Measurements from ENCODE around the gene PCSK1N.
"Not testable (repeated sequence)": the region's sequence is repeated elsewhere in the genome, so short reads cannot be mapped to it uniquely, and the experiment has no call there.

PCSK1N gene

GRCh38 chrX:48823053-48823452, 12.4 kb downstream of the PCSK1N start:
- DNase-seq (ENCODE audit: low spot score): no peak

- DNase-seq (ENCODE audit: low spot score): not testable (repeated sequence)
Measured at GRCh38 chrX:48819394-48819793, 16.0 kb downstream of the PCSK1N start.

- DNase-seq (ENCODE audit: low spot score): no peak
Measured at GRCh38 chrX:48818866-48819265, 16.5 kb downstream of the PCSK1N start.

- no peak for DNase-seq (ENCODE audit: low spot score)
Measured at GRCh38 chrX:48818098-48818497, 17.3 kb downstream of the PCSK1N start.

GRCh38 chrX:48816014-48816810, 19.2 kb downstream of the PCSK1N start:
- no peak for DNase-seq (ENCODE audit: low spot score)

GRCh38 chrX:48815266-48815665, 20.1 kb downstream of the PCSK1N start:
- no peak for DNase-seq (ENCODE audit: low spot score)

- DNase-seq (ENCODE audit: low spot score): no peak
Measured at GRCh38 chrX:48814722-48815121, 20.7 kb downstream of the PCSK1N start.

GRCh38 chrX:48813644-48814043, 21.8 kb downstream of the PCSK1N start:
- peak; percentile 18 for DNase-seq (ENCODE audit: low spot score)

GRCh38 chrX:48806081-48806480, 29.3 kb downstream of the PCSK1N start:
- no peak for DNase-seq (ENCODE audit: low spot score)

GRCh38 chrX:48802905-48803200, 32.6 kb downstream of the PCSK1N start:
- DNase-seq (ENCODE audit: low spot score): no peak

GRCh38 chrX:48802089-48802904, 33.1 kb downstream of the PCSK1N start:
- DNase-seq (ENCODE audit: low spot score): peak; percentile 35

- peak; percentile 99 for DNase-seq (ENCODE audit: low spot score)
Measured at GRCh38 chrX:48801280-48802088, 33.9 kb downstream of the PCSK1N start, which contains the start of gene HDAC6. Gene HDAC6, plus strand, starts transcription at chrX:48802067. Its CDS starts 626 bp downstream, at chrX:48802693.

- no peak for DNase-seq (ENCODE audit: low spot score)
Measured at GRCh38 chrX:48800574-48801279, 34.7 kb downstream of the PCSK1N start.

- no peak for DNase-seq (ENCODE audit: low spot score)
Measured at GRCh38 chrX:48798318-48798717, 37.1 kb downstream of the PCSK1N start.

- no peak for DNase-seq (ENCODE audit: low spot score)
Measured at GRCh38 chrX:48794911-48795515, 40.4 kb downstream of the PCSK1N start.

- no peak for DNase-seq (ENCODE audit: low spot score)
Measured at GRCh38 chrX:48794340-48794910, 41.0 kb downstream of the PCSK1N start.

GRCh38 chrX:48793935-48794334, 41.5 kb downstream of the PCSK1N start:
- DNase-seq (ENCODE audit: low spot score): no peak

- no peak for DNase-seq (ENCODE audit: low spot score)
Measured at GRCh38 chrX:48792219-48792618, 43.2 kb downstream of the PCSK1N start.

- no peak for DNase-seq (ENCODE audit: low spot score)
Measured at GRCh38 chrX:48791063-48791820, 44.2 kb downstream of the PCSK1N start.

- DNase-seq (ENCODE audit: low spot score): no peak
Measured at GRCh38 chrX:48790477-48790876, 44.9 kb downstream of the PCSK1N start.
